Uterus (tissue), 4 donors: ENCODE results near the gene IDUA. TPM values are rescaled to one million over a fixed set of nuclear protein-coding genes. Genes with fewer than 3 reads are reported as not detected.

Experiments
- DNase-seq, 2 donors: peaks; one replicate each; pipeline ENCODE4 v3.0.0-alpha.2; 2019 to 2020
- H3K27ac ChIP-seq, 2 donors: fragments of 200-600 bp; sonication (generic); 1 replicate in 1 of 2; 2 replicates in 1 of 2; pipeline ENCODE4 v1.5.1; 2016 to 2018
- H3K27me3 ChIP-seq, 2 donors: fragments of 200-600 bp; sonication (generic); one replicate each; pipeline ENCODE4 v1.5.1; 2018 to 2019; ENCODE audit warnings: control low read depth in 1 of 2
- H3K36me3 ChIP-seq, 2 donors: fragments of 200-600 bp; sonication (generic); one replicate each; pipeline ENCODE4 v1.5.1; 2019; ENCODE audit warnings: control low read depth in 1 of 2
- H3K4me1 ChIP-seq, 2 donors: fragments of 200-600 bp; sonication (generic); one replicate each; pipeline ENCODE4 v1.5.1; 2018 to 2019; ENCODE audit warnings: control low read depth in 1 of 2
- H3K4me3 ChIP-seq, 2 donors: fragments of 200-600 bp; sonication (generic); 1 replicate in 1 of 2; 2 replicates in 1 of 2; pipeline ENCODE4 v1.5.1; 2018 to 2019; ENCODE audit warnings: mild to moderate bottlenecking in 1 of 2
- H3K9me3 ChIP-seq, 2 donors: fragments of 200-600 bp; sonication (generic); one replicate each; pipeline ENCODE4 v1.5.1; 2019; ENCODE audit warnings: control low read depth in 1 of 2
- POLR2A ChIP-seq, 2 donors: fragments of 450-650 bp; IDR thresholded peaks; one replicate each; pipeline ENCODE4 v1.6.1; 2016; ENCODE audit warnings: antibody characterized with exemption in 2 of 2, mild to moderate bottlenecking in 1 of 2, moderate library complexity in 1 of 2
- intact Hi-C: fragments of 100-400 bp; cut with DNase I; formaldehyde crosslinking; loops from one replicate; pipeline ENCODE4 v1.15.1; 2023; ENCODE audit warnings: low total_unique reads
- total RNA-seq, 4 donors: library from RNA; depleted of rRNA in 3 of 4; stranded (reverse); fragments of >200 nt in 3 of 4; gene quantifications; one replicate each; pipeline versions ENCODE4 v1.1.0 to v1.2.4, GENCODE V29; 2014 to 2023
- TF ChIP-seq, protein P1 (sequence below), 4 experiments: fragments of 200-600 bp in 2 of 4; fragments of 450-650 bp in 2 of 4; sonication (generic) in 2 of 4; IDR thresholded peaks; one replicate each; pipeline ENCODE4 v1.5.1; 2016 to 2019; ENCODE audit warnings: antibody characterized with exemption in 4 of 4, mild to moderate bottlenecking in 2 of 4, moderate library complexity in 1 of 4
- donor health status: DM: yes; HTN: yes; CAD: no.

IDUA gene
- total RNA-seq, 4 donors from 2014 or later: 2.8 to 45.8 (median 9.9) TPM

GRCh38 chr4:992297-993110, 5.7 kb downstream of the IDUA start:
- no peaks in the 10 kb centered on the region for H3K36me3 ChIP-seq
- H3K27me3 ChIP-seq: peaks cover 0 to 2% of the 10 kb centered on the region in 2 donors
- H3K27ac ChIP-seq: no peak overlapping the region
- no peak overlapping the region for H3K4me3 ChIP-seq
- intact Hi-C loops: no loop called here
- TF ChIP-seq, protein P1, sequence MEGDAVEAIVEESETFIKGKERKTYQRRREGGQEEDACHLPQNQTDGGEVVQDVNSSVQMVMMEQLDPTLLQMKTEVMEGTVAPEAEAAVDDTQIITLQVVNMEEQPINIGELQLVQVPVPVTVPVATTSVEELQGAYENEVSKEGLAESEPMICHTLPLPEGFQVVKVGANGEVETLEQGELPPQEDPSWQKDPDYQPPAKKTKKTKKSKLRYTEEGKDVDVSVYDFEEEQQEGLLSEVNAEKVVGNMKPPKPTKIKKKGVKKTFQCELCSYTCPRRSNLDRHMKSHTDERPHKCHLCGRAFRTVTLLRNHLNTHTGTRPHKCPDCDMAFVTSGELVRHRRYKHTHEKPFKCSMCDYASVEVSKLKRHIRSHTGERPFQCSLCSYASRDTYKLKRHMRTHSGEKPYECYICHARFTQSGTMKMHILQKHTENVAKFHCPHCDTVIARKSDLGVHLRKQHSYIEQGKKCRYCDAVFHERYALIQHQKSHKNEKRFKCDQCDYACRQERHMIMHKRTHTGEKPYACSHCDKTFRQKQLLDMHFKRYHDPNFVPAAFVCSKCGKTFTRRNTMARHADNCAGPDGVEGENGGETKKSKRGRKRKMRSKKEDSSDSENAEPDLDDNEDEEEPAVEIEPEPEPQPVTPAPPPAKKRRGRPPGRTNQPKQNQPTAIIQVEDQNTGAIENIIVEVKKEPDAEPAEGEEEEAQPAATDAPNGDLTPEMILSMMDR (IDR thresholded peaks at IDR 0.05): no peak
- no peak for TF ChIP-seq POLR2A (IDR thresholded peaks at IDR 0.05)
- H3K9me3 ChIP-seq: no peaks in the 10 kb centered on the region
- H3K4me1 ChIP-seq: peaks cover 0 to 13% of the 10 kb centered on the region in 2 donors
- no peak for DNase-seq

DNA sequence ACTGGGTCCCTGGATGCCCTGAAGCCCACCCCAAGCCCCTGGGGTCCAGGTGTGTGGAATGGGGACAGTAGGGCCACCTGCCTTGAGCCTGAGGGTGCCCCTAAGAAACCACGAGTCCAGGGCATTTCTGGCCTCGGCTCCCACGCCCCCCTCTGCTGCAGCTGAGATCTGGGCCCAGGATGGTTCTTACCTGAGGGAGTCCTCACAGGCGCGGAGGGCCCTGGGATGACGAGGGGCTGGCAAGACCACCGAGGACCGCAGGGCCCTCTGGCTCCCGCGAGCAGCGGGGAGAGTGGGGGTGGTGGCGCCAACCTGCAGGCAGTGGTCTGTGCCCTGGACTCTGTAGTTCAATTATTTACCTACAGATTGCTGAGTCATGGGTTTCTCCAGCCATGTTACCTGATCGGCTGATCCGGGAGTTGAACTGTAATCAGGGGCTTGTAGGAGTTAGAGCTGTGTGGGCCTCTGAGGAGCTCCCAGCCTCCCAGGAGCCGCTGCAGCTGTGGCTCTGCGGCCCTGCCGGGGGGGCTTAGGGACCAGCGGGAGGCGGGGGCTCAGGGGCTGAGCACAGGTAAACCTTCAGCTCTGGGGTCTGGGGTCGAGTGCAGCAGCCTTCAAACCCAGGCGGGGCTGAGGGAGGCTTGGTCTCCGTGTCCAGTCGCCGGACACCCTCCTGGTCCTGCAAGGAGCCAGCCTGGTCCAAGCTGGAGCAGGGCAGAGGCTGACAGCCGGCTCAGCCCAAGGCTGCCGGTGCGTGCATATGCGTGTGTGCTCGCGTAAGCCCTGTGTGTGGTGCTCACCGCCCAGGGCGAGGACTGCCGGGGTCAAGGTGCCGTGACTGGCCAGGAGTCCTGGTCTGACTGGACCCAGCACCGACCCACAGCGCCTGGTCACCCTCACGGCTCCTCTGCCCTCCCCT, 6.5 kb downstream of the IDUA start, which contains the start of gene SLC26A1:
Gene SLC26A1, minus strand, starts transcription at position 294 of the 919 bp plus-strand sequence. CDS start 1,701 bp downstream, outside the sequence.
- Histone ChIP-seq H3K9me3 (no peaks in the 10 kb centered on the region), H3K4me3 (no peak within 1 kb of the TSS), H3K27me3 (peaks cover 0 to 9% of the 10 kb centered on the region in 2 donors), H3K4me1 (peaks cover 0 to 15% of the 10 kb centered on the region in 2 donors), H3K27ac (no peak within 1 kb of the TSS), H3K36me3 (no peaks in the 10 kb centered on the region)
- intact Hi-C loops: no loop called here
- TF ChIP-seq, protein P1 (IDR thresholded peaks at IDR 0.05): no peak
- no peak for TF ChIP-seq POLR2A (IDR thresholded peaks at IDR 0.05)
- no peak for DNase-seq

DNA sequence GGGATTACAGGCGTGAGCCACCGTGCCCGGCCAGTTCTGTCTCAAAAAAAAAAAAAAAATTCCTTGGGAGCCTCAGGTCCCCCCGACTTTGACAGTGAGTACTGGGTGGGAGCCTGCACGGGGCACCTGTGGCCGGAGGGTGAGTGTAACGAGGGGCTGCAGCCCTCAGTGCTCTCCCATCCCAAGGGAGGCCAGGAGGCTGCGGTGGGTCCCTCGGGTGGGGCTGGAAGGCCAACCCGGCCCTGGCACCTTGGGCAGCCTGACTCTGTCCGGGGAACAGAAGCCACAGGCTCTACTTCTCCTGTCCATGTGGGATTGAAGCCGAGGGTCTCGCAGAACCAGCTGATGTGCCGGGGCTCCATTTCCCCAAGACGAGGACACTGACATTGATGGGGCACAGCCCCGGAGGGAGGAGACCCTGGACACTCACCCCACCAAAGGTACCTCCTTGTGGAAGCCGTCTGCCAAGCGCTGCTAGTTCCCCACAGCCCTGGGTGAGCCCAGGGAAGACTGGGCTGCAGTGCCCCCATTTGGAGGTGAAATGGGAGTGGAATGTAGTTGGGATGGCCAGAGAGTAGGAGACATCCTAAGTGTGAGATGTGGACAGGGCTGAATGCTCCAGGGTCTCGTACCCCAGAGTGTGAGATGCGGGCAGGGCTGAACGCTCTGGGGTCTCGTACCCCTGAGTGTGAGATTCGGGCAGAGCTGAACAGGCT, 8.6 kb downstream of the IDUA start:
- Histone ChIP-seq H3K27ac (no peak overlapping the region), H3K27me3 (peaks cover 0 to 9% of the 10 kb centered on the region in 2 donors), H3K36me3 (no peaks in the 10 kb centered on the region), H3K9me3 (no peaks in the 10 kb centered on the region), H3K4me3 (no peak overlapping the region), H3K4me1 (peaks cover 0 to 15% of the 10 kb centered on the region in 2 donors)
- TF ChIP-seq, protein P1 (IDR thresholded peaks at IDR 0.05): no peak
- no peak for TF ChIP-seq POLR2A (IDR thresholded peaks at IDR 0.05)
- intact Hi-C loops: no loop called here
- no peak for DNase-seq

DNA sequence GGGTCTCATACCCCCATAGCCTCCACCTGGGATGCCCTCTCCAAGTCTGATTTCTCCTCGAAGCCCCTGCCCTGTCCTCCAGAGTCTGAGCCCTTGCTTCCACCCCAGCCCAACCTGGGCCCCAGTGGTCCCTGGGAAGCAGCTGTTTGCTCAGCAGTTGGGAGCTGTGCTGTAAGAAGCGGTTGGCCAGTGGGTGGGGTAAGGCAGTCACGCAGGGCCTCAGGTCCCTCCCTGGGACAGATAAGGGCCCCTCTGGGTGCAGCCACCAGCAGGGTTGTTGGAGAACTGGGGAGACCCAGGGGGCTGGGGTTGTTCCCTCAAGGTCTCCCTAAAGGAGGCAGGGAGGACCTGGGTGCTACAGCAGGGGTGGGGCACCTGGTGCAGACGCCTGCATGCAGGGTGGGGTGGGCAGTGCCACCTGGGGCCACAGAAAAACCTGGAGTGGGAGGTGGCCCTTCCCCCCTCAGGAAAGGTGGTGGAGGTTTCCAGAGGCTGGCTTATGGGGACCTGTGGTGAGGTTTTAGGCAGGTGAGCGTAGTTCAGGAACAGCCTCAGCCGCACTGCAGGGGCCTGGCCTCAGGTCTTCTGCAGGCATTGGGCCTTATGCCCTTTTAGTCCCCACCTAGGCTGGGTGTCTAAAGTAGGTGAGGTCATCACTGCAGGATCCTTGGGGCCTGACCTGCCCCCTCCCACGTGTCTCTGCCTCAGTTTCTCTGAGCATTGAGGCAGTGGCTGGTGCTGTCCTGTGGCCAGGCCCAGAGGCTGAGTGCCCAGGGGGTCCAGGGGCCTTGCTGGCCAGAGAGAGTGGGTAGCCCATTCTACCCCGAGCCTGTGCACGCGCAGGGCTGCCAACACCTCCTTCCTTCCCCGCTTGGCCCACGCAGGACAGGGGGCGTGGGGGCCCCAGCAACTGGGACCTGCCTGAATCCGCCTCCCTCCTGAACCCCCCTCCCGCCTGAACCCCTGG, 9.5 kb downstream of the IDUA start:
- no peaks in the 10 kb centered on the region for H3K9me3 ChIP-seq
- peaks cover 0 to 15% of the 10 kb centered on the region in 2 donors for H3K4me1 ChIP-seq
- intact Hi-C loops: no loop called here
- no peaks in the 10 kb centered on the region for H3K36me3 ChIP-seq
- DNase-seq: no peak
- TF ChIP-seq, protein P1 (IDR thresholded peaks at IDR 0.05): no peak
- no peak for TF ChIP-seq POLR2A (IDR thresholded peaks at IDR 0.05)
- no peak overlapping the region for H3K4me3 ChIP-seq
- peaks cover 0 to 11% of the 10 kb centered on the region in 2 donors for H3K27me3 ChIP-seq
- no peak overlapping the region for H3K27ac ChIP-seq
